CD4-positive, alpha-beta T cell treated with Interleukin-17A for 1 hour (primary cell): ENCODE results near the gene ZFAND5.
A peak's percentile ranks its signal among the peaks of the same experiment; 100 is the strongest.

ENCODE experiments used
- DNase-seq: peaks from one replicate; pipeline ENCODE4 v3.0.0-alpha.2; 2020

ZFAND5 gene

GRCh38 chr9:72362680-72363139 is 2.3 kb downstream of the ZFAND5 start:
- DNase-seq = peak; percentile 60

DNA sequence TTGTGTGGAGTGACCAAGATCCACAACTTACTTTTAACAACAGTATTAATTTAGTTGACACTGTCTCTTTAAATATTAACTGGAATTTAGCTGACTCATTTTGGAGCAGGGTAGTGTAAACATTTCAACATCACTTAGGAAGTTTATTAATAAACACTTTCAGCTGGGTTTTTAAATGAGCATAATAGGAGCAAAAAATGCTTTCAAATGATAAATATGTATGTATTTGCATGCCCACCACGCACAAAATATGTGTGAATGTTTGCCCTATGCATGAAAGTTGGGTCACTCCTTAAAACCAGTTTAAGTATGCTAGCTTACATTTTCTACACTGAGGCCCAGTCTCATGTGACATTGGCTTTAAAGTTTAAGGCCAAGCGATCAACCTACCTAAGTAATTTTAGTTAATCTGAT is 2.9 kb downstream of the ZFAND5 start:
- no peak for DNase-seq

DNA sequence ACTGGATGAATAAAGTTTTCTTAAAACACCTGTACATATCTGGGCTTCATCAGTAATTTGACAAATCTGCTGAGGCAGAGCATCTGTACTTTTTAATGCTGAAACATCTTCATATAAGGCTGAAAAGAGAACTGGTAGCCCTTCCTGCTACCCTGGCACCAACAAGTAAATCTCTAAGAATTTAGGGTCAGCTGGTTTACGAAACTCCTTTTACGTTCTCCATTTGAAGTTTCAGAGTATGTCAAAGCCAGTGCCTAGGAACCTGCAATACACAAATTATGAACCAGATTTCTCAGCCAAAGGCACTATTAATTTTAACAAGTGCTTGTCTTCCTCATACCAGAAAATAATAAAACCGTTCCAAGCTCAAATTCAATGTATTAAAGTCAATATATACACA is 3.8 kb downstream of the ZFAND5 start:
- no peak for DNase-seq

- no peak for DNase-seq
Measured at GRCh38 chr9:72360324-72360723, 4.7 kb downstream of the ZFAND5 start.

- no peak for DNase-seq
Measured at GRCh38 chr9:72356041-72356582, 8.9 kb downstream of the ZFAND5 start.

GRCh38 chr9:72355153-72355552 is 9.9 kb downstream of the ZFAND5 start:
- no peak for DNase-seq

GRCh38 chr9:72354704-72355103 is 10.3 kb downstream of the ZFAND5 start:
- no peak for DNase-seq

- no peak for DNase-seq
Measured at GRCh38 chr9:72353455-72354116, 11.4 kb downstream of the ZFAND5 start.

DNA sequence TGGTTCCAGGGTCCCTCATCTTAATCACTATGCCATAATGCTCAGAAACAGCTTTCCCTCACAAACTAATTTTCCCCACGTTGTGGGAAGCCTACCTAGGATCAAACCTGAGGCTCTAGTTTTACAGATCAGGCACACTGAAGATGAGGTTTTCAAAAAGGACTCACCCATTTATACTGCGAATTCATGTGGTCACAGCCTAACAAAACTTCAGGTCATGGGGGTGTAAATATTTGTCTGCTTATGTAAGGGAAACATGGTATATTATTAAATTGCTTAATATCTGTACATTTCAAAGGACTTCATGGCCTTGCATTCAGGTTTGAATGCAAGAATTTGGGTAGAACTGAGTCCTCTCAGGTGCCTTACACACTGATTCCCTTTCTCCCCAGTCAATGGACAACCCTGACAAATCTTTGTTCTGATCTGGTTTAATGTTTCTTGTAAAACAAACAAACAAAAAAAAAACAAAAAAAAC is 12.1 kb downstream of the ZFAND5 start:
- DNase-seq = no peak

GRCh38 chr9:72351538-72352453 is 13.2 kb downstream of the ZFAND5 start:
- DNase-seq = no peak

GRCh38 chr9:72349911-72350310 is 15.1 kb downstream of the ZFAND5 start:
- DNase-seq = no peak

GRCh38 chr9:72349240-72349639 is 15.8 kb downstream of the ZFAND5 start:
- no peak for DNase-seq

DNA sequence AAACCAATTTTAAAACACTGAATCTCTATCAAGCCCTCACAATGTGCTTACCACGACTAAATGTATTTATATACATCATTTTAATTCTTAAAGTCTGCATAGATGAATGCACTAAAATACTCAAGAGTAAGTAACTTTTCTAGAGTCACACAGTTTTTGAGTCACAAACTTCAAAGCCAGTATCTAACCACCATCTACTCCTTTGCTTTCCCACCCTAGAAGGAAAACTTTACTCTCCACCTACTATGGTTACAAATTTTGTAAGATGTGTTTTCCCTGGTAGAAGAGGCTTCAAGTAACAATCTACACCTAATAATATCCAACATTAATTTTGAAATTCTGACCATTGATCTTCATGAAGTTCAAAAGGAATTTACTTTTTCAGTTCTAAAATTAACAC is 18.7 kb downstream of the ZFAND5 start:
- DNase-seq = no peak

- no peak for DNase-seq
Measured at GRCh38 chr9:72338631-72339030, 26.4 kb downstream of the ZFAND5 start.

DNA sequence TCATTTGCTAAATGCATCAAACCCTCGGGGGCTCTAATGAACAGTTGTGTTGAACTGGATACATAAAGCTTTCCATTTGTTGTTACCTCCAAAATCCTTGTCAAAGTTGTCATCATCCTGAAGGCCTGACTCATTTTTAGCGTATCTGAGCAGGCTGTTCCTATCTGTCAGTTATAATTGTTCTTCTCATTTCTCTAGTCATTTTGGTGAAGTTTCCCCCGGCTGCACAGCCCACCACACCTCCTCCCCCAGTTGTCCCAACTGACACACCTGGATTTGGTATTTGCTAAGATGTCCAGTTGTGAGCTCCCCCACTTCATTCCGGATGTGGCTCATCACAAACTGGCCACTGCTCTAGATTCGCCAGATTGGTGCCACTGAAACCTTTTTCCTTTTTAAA is 27.7 kb downstream of the ZFAND5 start:
- no peak for DNase-seq

- no peak for DNase-seq
Measured at GRCh38 chr9:72334658-72335337, 30.2 kb downstream of the ZFAND5 start.

- no peak for DNase-seq
Measured at GRCh38 chr9:72333709-72334108, 31.3 kb downstream of the ZFAND5 start.

DNA sequence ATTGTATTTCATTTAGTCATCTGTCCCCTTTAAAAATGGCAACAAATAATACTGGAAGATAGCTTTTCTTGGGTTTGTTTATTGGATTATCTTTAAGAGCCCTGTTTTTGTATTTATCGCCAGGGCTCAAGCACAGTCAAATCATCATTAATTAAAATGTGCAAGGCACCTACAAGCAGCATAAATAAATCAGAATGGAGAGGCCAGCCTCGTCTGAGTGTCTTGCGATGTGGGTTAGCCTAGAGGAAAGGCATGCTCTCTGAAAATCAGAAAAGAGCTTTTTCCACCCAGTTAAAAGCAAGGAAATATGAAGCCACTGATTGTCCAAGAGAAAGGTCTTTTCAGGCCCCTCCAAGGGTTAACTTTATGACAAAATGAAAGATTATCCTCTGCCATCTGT is 31.8 kb downstream of the ZFAND5 start:
- no peak for DNase-seq

GRCh38 chr9:72332351-72332750 is 32.7 kb downstream of the ZFAND5 start:
- no peak for DNase-seq

DNA sequence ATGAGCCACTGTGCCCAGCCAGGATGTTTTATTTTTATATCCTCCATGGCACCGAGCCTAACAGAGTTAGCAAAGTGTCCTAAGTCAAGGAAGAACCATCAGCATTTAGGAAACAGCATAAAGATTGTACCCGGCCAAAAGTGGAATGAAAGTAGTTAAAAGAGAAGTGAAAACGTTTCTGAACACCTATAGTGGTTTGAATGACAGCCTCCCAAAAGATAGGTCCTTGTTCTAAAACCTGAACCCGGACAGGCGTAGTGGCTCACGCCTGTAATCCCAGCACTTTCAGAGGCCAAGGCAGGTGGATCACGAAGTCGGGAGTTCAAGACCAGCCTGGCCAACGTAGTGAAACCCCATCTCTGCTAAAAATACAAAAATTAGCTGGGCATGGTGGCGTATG is 37.4 kb downstream of the ZFAND5 start:
- DNase-seq = no peak

GRCh38 chr9:72326641-72327040 is 38.4 kb downstream of the ZFAND5 start:
- DNase-seq = no peak

DNA sequence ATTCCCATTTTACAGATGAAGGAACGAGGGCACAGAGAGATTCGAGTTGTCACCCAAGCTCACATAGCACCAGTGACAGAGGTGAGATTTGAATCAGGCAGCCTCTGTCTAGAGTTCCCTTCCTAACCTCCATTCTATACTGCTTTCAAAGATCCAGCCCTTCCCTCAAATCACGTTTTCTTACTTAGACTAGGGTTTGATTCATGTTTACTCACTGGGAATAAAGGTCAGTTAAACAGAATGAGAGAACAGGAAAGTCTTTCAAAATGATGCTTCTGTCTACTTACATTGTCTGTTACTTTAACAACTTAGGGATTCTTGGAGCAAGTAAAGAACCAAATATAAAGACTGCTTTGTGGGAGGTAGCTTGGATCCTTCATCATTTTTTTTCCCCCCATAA is 40.0 kb downstream of the ZFAND5 start:
- no peak for DNase-seq

DNA sequence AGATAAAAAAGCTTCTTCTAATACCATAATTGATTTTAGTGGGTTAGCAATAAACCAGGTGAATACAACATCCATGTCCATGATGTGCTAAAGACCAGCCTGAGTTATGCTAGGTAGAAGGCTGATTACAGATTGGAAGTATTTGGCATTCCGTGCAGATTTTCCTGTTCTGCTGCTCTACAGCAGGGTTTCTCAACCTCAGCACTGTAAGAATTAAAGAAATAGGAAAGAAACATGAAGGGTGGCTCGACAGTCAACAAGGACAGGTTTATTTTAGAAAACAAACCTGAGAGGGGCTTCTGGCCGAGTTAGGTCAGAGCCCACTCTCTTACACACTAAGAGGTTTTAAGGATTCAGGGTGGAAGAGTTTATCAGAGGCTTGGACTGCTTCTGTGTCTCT is 42.3 kb downstream of the ZFAND5 start:
- DNase-seq = no peak
